ENCODE results near the gene OR56A1. TPM values are rescaled to one million over a fixed set of nuclear protein-coding genes. Genes with fewer than 3 reads are reported as not detected.

The OR56A1 gene
- total RNA-seq, 5 donors from 2014 or later (not counting 1 experiment from before 2014, with no cell fraction given), result 0.23 TPM; not detected in 4

GRCh38 chr11:5973530-5973929 lies 57.0 kb downstream of the OR56A1 start:
- H3K27me3 ChIP-seq (replicated peaks in 1 of 2; ENCODE audit: control insufficient read depth in 2 of 2, extremely low read depth in 1 of 2, insufficient read depth in 2 of 2, low read length in 1 of 2), result peaks cover 0 to 3% of the 10 kb centered on the region in 2 experiments
- ChIA-PET CTCF (no interaction called here), POLR2A (no interaction called here)
- peaks cover 0 to 19% of the 10 kb centered on the region in 2 donors for H3K27me3 Mint-ChIP-seq
- H3K27ac ChIP-seq (ENCODE audit: low read length), result no peak overlapping the region
- H3K36me3 ChIP-seq (ENCODE audit: control insufficient read depth in 2 of 2, extremely low read depth in 1 of 2, insufficient read depth in 1 of 2, low read length in 1 of 2), result no peaks in the 10 kb centered on the region
- peaks cover 5 to 18% (median 9%) of the 10 kb centered on the region in 3 donors for H3K9me3 Mint-ChIP-seq
- no peaks in the 10 kb centered on the region for H3K4me1 ChIP-seq (ENCODE audit: control insufficient read depth in 1 of 2, extremely low read depth in 1 of 2, insufficient read depth in 2 of 2, low read length in 2 of 2)
- H3K36me3 Mint-ChIP-seq, result no peaks in the 10 kb centered on the region
- no peak overlapping the region for H3K4me3 ChIP-seq (ENCODE audit: control insufficient read depth in 1 of 2, extremely low read depth in 1 of 2, low read length in 1 of 2)
- H3K4me3 Mint-ChIP-seq, result no peak overlapping the region
- no peaks in the 10 kb centered on the region for H3K9me3 ChIP-seq
- WGBS (ENCODE audit: insufficient coverage), result no CpG with 5 or more reads among the region's 1 CpG
- H3K4me1 Mint-ChIP-seq, result peaks cover 0 to 4% (median 0%) of the 10 kb centered on the region in 3 donors
- H3K27ac Mint-ChIP-seq, result no peak overlapping the region
- no peak for ATAC-seq (replicated peaks in 1 of 4)
- no peak for DNase-seq

Other genes with a start within 250 kb of the OR56A1 start
- gene OR52N5, start 247.4 kb downstream of the OR56A1 start, total RNA-seq, result not detected
- not detected for gene OR52N1, start 239.5 kb downstream of the OR56A1 start, total RNA-seq
- gene OR52N2, start 221.8 kb downstream of the OR56A1 start, total RNA-seq, result not detected
- not detected for gene OR52E6, start 188.9 kb downstream of the OR56A1 start, total RNA-seq
- not detected for gene OR52E8, start 173.1 kb downstream of the OR56A1 start, total RNA-seq
- not detected for gene OR52E4, start 150.1 kb downstream of the OR56A1 start, total RNA-seq
- not detected for gene OR52E5, start 137.6 kb downstream of the OR56A1 start, total RNA-seq
- gene OR56A3, start 88.5 kb downstream of the OR56A1 start, total RNA-seq, result not detected
- not detected for gene OR56A5, start 62.3 kb downstream of the OR56A1 start, total RNA-seq
- under 1 TPM in 1 of 5 donors, not detected in 4; 0.32 TPM for gene OR52L1, start 43.8 kb downstream of the OR56A1 start, total RNA-seq
- under 1 TPM in 2 of 5 donors, not detected in 3; 0.07 to 0.09 TPM for gene OR56A4, start 23.8 kb downstream of the OR56A1 start, total RNA-seq
- gene OR56B4, start 76.9 kb upstream of the OR56A1 start, total RNA-seq, result not detected
- gene OR52B2, start 139.6 kb upstream of the OR56A1 start, total RNA-seq, result not detected
- gene OR52W1, start 168.5 kb upstream of the OR56A1 start, total RNA-seq, result not detected
- not detected for gene C11orf42, start 174.8 kb upstream of the OR56A1 start, total RNA-seq
- 10 to 100 TPM; 28.9 to 49.7 (median 45.4) TPM for gene FHIP1B, start 203.9 kb upstream of the OR56A1 start, total RNA-seq
- under 1 TPM; 0.20 to 0.88 (median 0.44) TPM for gene CNGA4, start 208.3 kb upstream of the OR56A1 start, total RNA-seq
- gene CCKBR, start 229.1 kb upstream of the OR56A1 start, total RNA-seq, result not detected

All from T-cell (primary cell).